Nephron (organoid): ENCODE results near the gene REL.
"Not testable (repeated sequence)": the region's sequence is repeated elsewhere in the genome, so short reads cannot be mapped to it uniquely, and the experiment has no call there.

Source experiments
- H3K27ac Mint-ChIP-seq, 3 experiments: 2 replicates each; pipeline ENCODE4 v1.8.0; 2020; ENCODE audit warnings: mixed read lengths in 3 of 3, mild to moderate bottlenecking in 2 of 3, moderate library complexity in 1 of 3
- H3K27me3 Mint-ChIP-seq: 2 replicates; pipeline ENCODE4 v1.8.0; 2021; ENCODE audit warnings: low read depth, mild to moderate bottlenecking, moderate library complexity, mixed read lengths
- H3K36me3 Mint-ChIP-seq: 2 replicates; pipeline ENCODE4 v1.8.0; 2020; ENCODE audit warnings: low read depth, mixed read lengths
- H3K4me1 Mint-ChIP-seq: 2 replicates; pipeline ENCODE4 v1.8.0; 2020; ENCODE audit warnings: mixed read lengths
- H3K4me3 Mint-ChIP-seq, 3 experiments: 2 replicates each; pipeline ENCODE4 v1.8.0; 2020; ENCODE audit warnings: mild to moderate bottlenecking in 3 of 3, mixed read lengths in 3 of 3, moderate library complexity in 2 of 3
- H3K9me3 Mint-ChIP-seq: 2 replicates; pipeline ENCODE4 v1.8.0; 2020; ENCODE audit warnings: mixed read lengths
- CTCF ChIP-seq, 3 experiments: fragments of 200-600 bp; sonication (generic); IDR thresholded peaks; one replicate each; pipeline ENCODE4 v1.5.0; 2021; ENCODE audit warnings: antibody characterized with exemption in 3 of 3; ENCODE audit not compliant: unreplicated experiment in 3 of 3

Gene REL

DNA sequence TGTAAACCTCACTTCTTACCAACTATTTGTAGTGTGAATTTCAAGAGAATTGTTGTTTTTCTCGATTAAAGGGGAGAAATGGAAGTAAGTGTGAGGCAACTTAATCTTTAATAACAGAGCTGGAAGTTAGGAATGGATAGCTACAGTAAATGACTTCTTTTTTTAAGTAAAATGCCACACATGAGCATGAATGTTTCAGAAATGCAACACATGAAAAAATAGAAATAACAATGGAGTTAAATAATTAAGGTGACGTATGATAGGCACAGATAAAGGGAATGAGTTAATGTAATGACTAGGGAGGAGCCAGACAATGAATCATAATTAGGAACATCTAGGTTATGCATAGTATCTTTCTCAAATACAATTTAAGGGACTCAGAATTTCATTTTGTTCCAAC is 3.4 kb downstream of the REL start:
- Mint-ChIP-seq H3K4me3 (no peak overlapping the region), H3K36me3 (no peaks in the 10 kb centered on the region), H3K4me1 (peaks cover 24% of the 10 kb centered on the region), H3K27me3 (no peaks in the 10 kb centered on the region), H3K27ac (no peak overlapping the region), H3K9me3 (no peaks in the 10 kb centered on the region)
- TF ChIP-seq CTCF (IDR thresholded peaks at IDR 0.05; ENCODE audit: unreplicated experiment in 3 of 3) = no peak

DNA sequence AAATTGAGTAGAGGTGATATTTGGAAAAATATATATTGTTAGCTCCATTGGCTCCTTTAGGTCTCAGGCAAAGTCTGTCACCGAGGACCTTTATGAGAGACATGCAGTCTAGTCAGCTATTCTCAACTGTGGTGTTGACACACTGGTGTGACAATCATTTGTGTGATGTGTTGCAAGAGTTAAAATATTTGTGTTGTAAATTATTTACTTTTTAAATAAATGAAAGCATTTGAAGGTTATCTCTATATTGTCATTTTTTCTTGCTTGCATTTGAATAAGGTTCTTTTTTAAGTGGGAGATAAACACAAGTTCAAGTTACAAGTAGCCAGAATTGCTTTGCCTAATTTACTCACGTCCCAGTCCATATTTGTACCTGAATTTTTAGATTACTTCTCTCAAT is 4.3 kb downstream of the REL start:
- TF ChIP-seq CTCF (IDR thresholded peaks at IDR 0.05; ENCODE audit: unreplicated experiment in 3 of 3) = no peak
- Mint-ChIP-seq H3K4me1 (peaks cover 24% of the 10 kb centered on the region), H3K4me3 (peak overlapping the region in 1 of 3 experiments; percentile 13), H3K36me3 (peaks cover 6% of the 10 kb centered on the region), H3K27ac (no peak overlapping the region), H3K27me3 (no peaks in the 10 kb centered on the region), H3K9me3 (no peaks in the 10 kb centered on the region)

GRCh38 chr2:60886991-60887390 is 5.6 kb downstream of the REL start:
- Mint-ChIP-seq H3K27ac (no peak overlapping the region), H3K36me3 (peaks cover 14% of the 10 kb centered on the region), H3K4me1 (peaks cover 24% of the 10 kb centered on the region), H3K9me3 (no peaks in the 10 kb centered on the region), H3K27me3 (no peaks in the 10 kb centered on the region), H3K4me3 (no peak overlapping the region)
- TF ChIP-seq CTCF (IDR thresholded peaks at IDR 0.05; ENCODE audit: unreplicated experiment in 3 of 3) = no peak

DNA sequence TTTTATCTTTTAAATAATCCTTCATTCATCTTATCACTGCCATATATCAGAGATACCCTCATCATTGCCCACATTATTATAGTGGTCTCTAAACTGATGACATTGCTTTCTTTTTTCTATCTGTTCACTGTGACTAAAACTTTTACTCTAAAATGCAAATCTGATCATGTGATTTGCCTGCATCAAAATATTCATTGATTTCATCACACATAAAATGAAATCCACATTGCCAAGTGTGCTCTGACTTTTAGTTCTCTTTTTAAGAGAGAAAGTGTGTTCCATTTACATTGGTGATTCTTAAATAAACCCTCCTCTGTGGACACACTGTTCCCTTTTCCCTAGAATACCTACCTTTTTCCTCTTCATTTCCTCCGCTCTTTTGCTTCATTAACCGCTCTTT is 7.5 kb downstream of the REL start:
- Mint-ChIP-seq H3K27me3 (no peaks in the 10 kb centered on the region), H3K9me3 (no peaks in the 10 kb centered on the region), H3K4me3 (no peak overlapping the region), H3K36me3 (peaks cover 19% of the 10 kb centered on the region), H3K4me1 (peaks cover 10% of the 10 kb centered on the region), H3K27ac (peak overlapping the region in 1 of 3 experiments; percentile 12)
- no peak for TF ChIP-seq CTCF (IDR thresholded peaks at IDR 0.05; ENCODE audit: unreplicated experiment in 3 of 3)

- H3K27me3 Mint-ChIP-seq, H3K27ac Mint-ChIP-seq, H3K9me3 Mint-ChIP-seq, H3K4me3 Mint-ChIP-seq, H3K4me1 Mint-ChIP-seq: not testable (repeated sequence)
- H3K36me3 Mint-ChIP-seq = peaks cover 25% of the 10 kb centered on the region
Observed at GRCh38 chr2:60889581-60890392, 8.4 kb downstream of the REL start.

DNA sequence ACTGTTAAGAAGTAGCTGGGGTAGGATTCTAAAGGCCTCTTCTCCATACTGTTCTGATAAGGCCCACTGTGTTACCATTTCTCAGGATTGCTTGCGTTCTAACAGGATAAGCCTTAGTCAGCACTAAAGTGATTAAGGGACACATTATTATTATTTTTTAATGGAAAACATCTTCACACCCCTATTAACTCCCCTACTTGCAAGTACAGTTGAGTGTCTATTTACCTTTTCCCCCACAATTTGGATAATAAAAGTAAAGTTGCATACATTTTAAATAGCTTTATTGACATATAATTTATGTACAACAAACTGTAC is 9.0 kb downstream of the REL start:
- Mint-ChIP-seq H3K4me1 (peaks cover 5% of the 10 kb centered on the region), H3K27ac (no peak overlapping the region), H3K27me3 (no peaks in the 10 kb centered on the region), H3K9me3 (no peaks in the 10 kb centered on the region), H3K4me3 (no peak overlapping the region), H3K36me3 (peaks cover 28% of the 10 kb centered on the region)
- TF ChIP-seq CTCF (IDR thresholded peaks at IDR 0.05; ENCODE audit: unreplicated experiment in 3 of 3) = no peak
